H1 (cell line): ENCODE data around the gene MGAT5B.

ENCODE experiments used
- KDM5A ChIP-seq: fragments of 200-600 bp; IDR thresholded peaks from 2 replicates; pipeline ENCODE4 v1.7.1; 2012; ENCODE audit warnings: mild to moderate bottlenecking, low read length, inconsistent platforms, mixed read lengths
- NRF1 ChIP-seq: IDR thresholded peaks from 2 replicates; pipeline ENCODE4 v1.6.1; 2011; ENCODE audit warnings: mild to moderate bottlenecking, low read depth, low read length, improper control_type of control experiment
- PHF8 ChIP-seq: fragments of 200-600 bp; sonication (generic); conservative IDR thresholded peaks from 2 replicates; pipeline ENCODE4 v1.7.1; 2012; ENCODE audit warnings: low read depth, mild to moderate bottlenecking, inconsistent platforms, low read length, moderate library complexity
- POLR2AphosphoS5 ChIP-seq: IDR thresholded peaks from 2 replicates; pipeline ENCODE4 v1.6.1; 2011; ENCODE audit warnings: low read depth, low read length
- RXRA ChIP-seq: IDR thresholded peaks from 2 replicates; pipeline ENCODE4 v1.6.1; 2011; ENCODE audit warnings: low read depth, mild to moderate bottlenecking, low read length, moderate library complexity; ENCODE audit not compliant: insufficient read depth
- SP4 ChIP-seq: IDR thresholded peaks from 2 replicates; pipeline ENCODE4 v1.6.1; 2012; ENCODE audit warnings: low read length, inconsistent platforms
- TF ChIP-seq, protein P1 (sequence below), 3 experiments: IDR thresholded peaks; 1 replicate in 2 of 3; 2 replicates in 1 of 3; pipeline versions ENCODE4 v1.5.1 to v1.6.1; 2011; ENCODE audit warnings: low read length in 3 of 3, mild to moderate bottlenecking in 3 of 3, inconsistent platforms in 2 of 3, low read depth in 1 of 3, moderate library complexity in 1 of 3; ENCODE audit not compliant: insufficient read depth in 1 of 3; ENCODE audit errors: control extremely low read depth in 1 of 3
- TF ChIP-seq, protein P2 (sequence below): IDR thresholded peaks from 2 replicates; pipeline ENCODE4 v1.6.1; 2011; ENCODE audit warnings: low read length, improper control_type of control experiment

DNA sequence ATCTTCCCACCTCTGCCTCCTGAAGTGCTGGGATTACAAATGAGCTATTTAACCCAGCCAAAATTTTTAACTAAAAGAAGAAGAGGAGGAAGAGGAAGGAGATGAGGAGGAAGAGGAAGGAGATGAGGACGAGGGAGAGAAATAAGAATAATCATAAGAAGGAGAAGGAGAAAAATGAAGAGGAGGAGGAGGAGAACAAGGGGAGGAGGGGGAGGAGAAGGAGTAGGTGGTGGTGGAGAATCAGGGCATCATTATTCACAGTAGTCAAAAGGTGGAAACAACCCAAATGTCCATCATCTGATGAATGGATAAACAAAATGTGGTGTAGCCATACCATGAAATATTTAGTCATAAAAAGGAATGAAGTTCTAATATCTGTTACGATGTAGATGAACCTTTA, 21.2 kb upstream of the MGAT5B start:
- TF ChIP-seq, protein P1, sequence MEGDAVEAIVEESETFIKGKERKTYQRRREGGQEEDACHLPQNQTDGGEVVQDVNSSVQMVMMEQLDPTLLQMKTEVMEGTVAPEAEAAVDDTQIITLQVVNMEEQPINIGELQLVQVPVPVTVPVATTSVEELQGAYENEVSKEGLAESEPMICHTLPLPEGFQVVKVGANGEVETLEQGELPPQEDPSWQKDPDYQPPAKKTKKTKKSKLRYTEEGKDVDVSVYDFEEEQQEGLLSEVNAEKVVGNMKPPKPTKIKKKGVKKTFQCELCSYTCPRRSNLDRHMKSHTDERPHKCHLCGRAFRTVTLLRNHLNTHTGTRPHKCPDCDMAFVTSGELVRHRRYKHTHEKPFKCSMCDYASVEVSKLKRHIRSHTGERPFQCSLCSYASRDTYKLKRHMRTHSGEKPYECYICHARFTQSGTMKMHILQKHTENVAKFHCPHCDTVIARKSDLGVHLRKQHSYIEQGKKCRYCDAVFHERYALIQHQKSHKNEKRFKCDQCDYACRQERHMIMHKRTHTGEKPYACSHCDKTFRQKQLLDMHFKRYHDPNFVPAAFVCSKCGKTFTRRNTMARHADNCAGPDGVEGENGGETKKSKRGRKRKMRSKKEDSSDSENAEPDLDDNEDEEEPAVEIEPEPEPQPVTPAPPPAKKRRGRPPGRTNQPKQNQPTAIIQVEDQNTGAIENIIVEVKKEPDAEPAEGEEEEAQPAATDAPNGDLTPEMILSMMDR (IDR thresholded peaks at IDR 0.05; ENCODE audit: control extremely low read depth in 1 of 3, insufficient read depth in 1 of 3, low read depth in 1 of 3, low read length in 3 of 3): no peak
- TF ChIP-seq RXRA (no peak), KDM5A (no peak), POLR2AphosphoS5 (no peak), NRF1 (no peak), PHF8 (no peak), SP4 (no peak)
- TF ChIP-seq, protein P2, sequence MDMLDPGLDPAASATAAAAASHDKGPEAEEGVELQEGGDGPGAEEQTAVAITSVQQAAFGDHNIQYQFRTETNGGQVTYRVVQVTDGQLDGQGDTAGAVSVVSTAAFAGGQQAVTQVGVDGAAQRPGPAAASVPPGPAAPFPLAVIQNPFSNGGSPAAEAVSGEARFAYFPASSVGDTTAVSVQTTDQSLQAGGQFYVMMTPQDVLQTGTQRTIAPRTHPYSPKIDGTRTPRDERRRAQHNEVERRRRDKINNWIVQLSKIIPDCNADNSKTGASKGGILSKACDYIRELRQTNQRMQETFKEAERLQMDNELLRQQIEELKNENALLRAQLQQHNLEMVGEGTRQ: no peak
